Amygdala (tissue), 56 donors: ENCODE data around the gene TOR4A.

Experiments used
- DNase-seq, 56 donors: peaks; one replicate each; lab custom pipeline; 2025; lab: John Stamatoyannopoulos, UW

TOR4A gene

GRCh38 chr9:137269231-137269772, 8.2 kb upstream of the TOR4A start:
- no peak for DNase-seq

GRCh38 chr9:137270929-137271695, 6.4 kb upstream of the TOR4A start:
- no peak for DNase-seq

- DNase-seq, result no peak
Measured at GRCh38 chr9:137271696-137272076, 5.8 kb upstream of the TOR4A start.

GRCh38 chr9:137272241-137273094, 5.1 kb upstream of the TOR4A start:
- DNase-seq, result no peak

GRCh38 chr9:137273095-137273490, 4.4 kb upstream of the TOR4A start:
- DNase-seq, result no peak

GRCh38 chr9:137273611-137274320, 3.8 kb upstream of the TOR4A start:
- no peak for DNase-seq

GRCh38 chr9:137275203-137275587, 2.3 kb upstream of the TOR4A start:
- DNase-seq, result no peak

- no peak for DNase-seq
Measured at GRCh38 chr9:137275588-137276472, 1.7 kb upstream of the TOR4A start.

- peak in 2 of 56 donors; percentile 18 to 27 for DNase-seq
Measured at GRCh38 chr9:137276473-137277328, 825 bp upstream of the TOR4A start.

GRCh38 chr9:137278061-137278701, 655 bp downstream of the TOR4A start:
- no peak for DNase-seq

- DNase-seq, result no peak
Measured at GRCh38 chr9:137278721-137279711, 1.5 kb downstream of the TOR4A start.

GRCh38 chr9:137279741-137280473, 2.4 kb downstream of the TOR4A start:
- DNase-seq, result no peak

- DNase-seq, result no peak
Measured at GRCh38 chr9:137280474-137281344, 3.2 kb downstream of the TOR4A start.

- DNase-seq, result no peak
Measured at GRCh38 chr9:137281345-137282116, 4.0 kb downstream of the TOR4A start.

GRCh38 chr9:137286975-137287383, 9.5 kb downstream of the TOR4A start:
- DNase-seq, result peak in 4 of 56 donors; percentile 13 to 37 (median 26)
